Measurements from ENCODE around the gene SGIP1. TPM values are rescaled to one million over a fixed set of nuclear protein-coding genes. Genes with fewer than 3 reads are reported as not detected.
"Not testable (repeated sequence)": the region's sequence is repeated elsewhere in the genome, so short reads cannot be mapped to it uniquely, and the experiment has no call there.

The SGIP1 gene
- total RNA-seq, 2 donors from 2014 or later: 3.1 TPM; not detected in 1

- Histone ChIP-seq H3K27me3 (no peaks in the 10 kb centered on the region), H3K9me3 (no peaks in the 10 kb centered on the region), H3K4me3 (no peak overlapping the region), H3K27ac (no peak overlapping the region), H3K4me1 (no peaks in the 10 kb centered on the region), H3K36me3 (replicated peaks in 1 of 2; ENCODE audit: insufficient read depth in 1 of 2, low read depth in 2 of 2) (no peaks in the 10 kb centered on the region)
- ATAC-seq (no peak), DNase-seq (no peak)
- 0 to 55% methylated on average over 1 of the region's 1 CpG for WGBS, 2 donors
- intact Hi-C loops (cut with DNase I): no loop called here
- TF ChIP-seq, protein P1, sequence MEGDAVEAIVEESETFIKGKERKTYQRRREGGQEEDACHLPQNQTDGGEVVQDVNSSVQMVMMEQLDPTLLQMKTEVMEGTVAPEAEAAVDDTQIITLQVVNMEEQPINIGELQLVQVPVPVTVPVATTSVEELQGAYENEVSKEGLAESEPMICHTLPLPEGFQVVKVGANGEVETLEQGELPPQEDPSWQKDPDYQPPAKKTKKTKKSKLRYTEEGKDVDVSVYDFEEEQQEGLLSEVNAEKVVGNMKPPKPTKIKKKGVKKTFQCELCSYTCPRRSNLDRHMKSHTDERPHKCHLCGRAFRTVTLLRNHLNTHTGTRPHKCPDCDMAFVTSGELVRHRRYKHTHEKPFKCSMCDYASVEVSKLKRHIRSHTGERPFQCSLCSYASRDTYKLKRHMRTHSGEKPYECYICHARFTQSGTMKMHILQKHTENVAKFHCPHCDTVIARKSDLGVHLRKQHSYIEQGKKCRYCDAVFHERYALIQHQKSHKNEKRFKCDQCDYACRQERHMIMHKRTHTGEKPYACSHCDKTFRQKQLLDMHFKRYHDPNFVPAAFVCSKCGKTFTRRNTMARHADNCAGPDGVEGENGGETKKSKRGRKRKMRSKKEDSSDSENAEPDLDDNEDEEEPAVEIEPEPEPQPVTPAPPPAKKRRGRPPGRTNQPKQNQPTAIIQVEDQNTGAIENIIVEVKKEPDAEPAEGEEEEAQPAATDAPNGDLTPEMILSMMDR (IDR thresholded peaks at IDR 0.05): no peak
- no peak for TF ChIP-seq POLR2A (IDR thresholded peaks at IDR 0.05)
These were observed 198.6 kb downstream of the SGIP1 start for GRCh38 chr1:66732407-66733166.

GRCh38 chr1:66733348-66734017, 199.5 kb downstream of the SGIP1 start:
- 43 to 49% methylated on average over 7 of the region's 7 CpGs for WGBS, 2 donors
- intact Hi-C loops (cut with DNase I): no loop called here

DNA sequence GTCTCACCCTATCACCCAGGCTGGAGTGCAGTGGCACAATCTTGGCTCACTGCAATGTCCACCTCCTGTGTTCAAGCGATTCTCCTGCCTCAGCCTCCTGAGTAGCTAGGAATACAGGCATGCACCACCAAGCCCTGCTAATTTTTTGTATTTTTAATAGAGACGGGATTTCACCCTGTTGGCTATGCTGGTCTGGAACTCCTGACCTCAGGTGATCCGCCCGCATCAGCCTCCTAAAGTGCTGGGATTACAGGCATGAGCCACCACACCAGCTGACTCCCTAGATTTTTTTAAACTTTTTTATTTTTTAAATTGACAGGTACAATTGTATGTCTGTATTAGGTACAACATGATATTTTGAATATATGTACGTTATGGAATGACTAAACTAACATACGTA, 200.6 kb downstream of the SGIP1 start:
- WGBS, 2 donors: 55 to 61% methylated on average over 6 of the region's 6 CpGs
- H3K9me3 ChIP-seq; ATAC-seq; DNase-seq; H3K4me3 ChIP-seq; H3K27me3 ChIP-seq; H3K4me1 ChIP-seq; intact Hi-C loops (cut with DNase I); H3K36me3 ChIP-seq (replicated peaks in 1 of 2; ENCODE audit: insufficient read depth in 1 of 2, low read depth in 2 of 2); H3K27ac ChIP-seq: not testable (repeated sequence)

More at GRCh38 chr1:66733348-66734017, 199.5 kb downstream of the SGIP1 start:
- H3K27me3 ChIP-seq: no peaks in the 10 kb centered on the region
- no peaks in the 10 kb centered on the region for H3K9me3 ChIP-seq
- DNase-seq: no peak
- H3K4me1 ChIP-seq: no peaks in the 10 kb centered on the region
- TF ChIP-seq POLR2A (IDR thresholded peaks at IDR 0.05): no peak
- TF ChIP-seq, protein P1 (IDR thresholded peaks at IDR 0.05): no peak
- no peak for ATAC-seq
- H3K4me3 ChIP-seq: no peak overlapping the region
- no peaks in the 10 kb centered on the region for H3K36me3 ChIP-seq (replicated peaks in 1 of 2; ENCODE audit: insufficient read depth in 1 of 2, low read depth in 2 of 2)
- no peak overlapping the region for H3K27ac ChIP-seq

- no peak for ATAC-seq
- no peak overlapping the region for H3K4me3 ChIP-seq
- H3K27me3 ChIP-seq: no peaks in the 10 kb centered on the region
- no peak overlapping the region for H3K27ac ChIP-seq
- no peaks in the 10 kb centered on the region for H3K36me3 ChIP-seq (replicated peaks in 1 of 2; ENCODE audit: insufficient read depth in 1 of 2, low read depth in 2 of 2)
- WGBS, 2 donors: 54 to 67% methylated on average over 2 of the region's 2 CpGs
- intact Hi-C loops (cut with DNase I): no loop called here
- no peaks in the 10 kb centered on the region for H3K4me1 ChIP-seq
- DNase-seq: no peak
- H3K9me3 ChIP-seq: no peaks in the 10 kb centered on the region
- TF ChIP-seq, protein P1 (IDR thresholded peaks at IDR 0.05): no peak
- no peak for TF ChIP-seq POLR2A (IDR thresholded peaks at IDR 0.05)
These were observed 203.9 kb downstream of the SGIP1 start for GRCh38 chr1:66737836-66738235.

DNA sequence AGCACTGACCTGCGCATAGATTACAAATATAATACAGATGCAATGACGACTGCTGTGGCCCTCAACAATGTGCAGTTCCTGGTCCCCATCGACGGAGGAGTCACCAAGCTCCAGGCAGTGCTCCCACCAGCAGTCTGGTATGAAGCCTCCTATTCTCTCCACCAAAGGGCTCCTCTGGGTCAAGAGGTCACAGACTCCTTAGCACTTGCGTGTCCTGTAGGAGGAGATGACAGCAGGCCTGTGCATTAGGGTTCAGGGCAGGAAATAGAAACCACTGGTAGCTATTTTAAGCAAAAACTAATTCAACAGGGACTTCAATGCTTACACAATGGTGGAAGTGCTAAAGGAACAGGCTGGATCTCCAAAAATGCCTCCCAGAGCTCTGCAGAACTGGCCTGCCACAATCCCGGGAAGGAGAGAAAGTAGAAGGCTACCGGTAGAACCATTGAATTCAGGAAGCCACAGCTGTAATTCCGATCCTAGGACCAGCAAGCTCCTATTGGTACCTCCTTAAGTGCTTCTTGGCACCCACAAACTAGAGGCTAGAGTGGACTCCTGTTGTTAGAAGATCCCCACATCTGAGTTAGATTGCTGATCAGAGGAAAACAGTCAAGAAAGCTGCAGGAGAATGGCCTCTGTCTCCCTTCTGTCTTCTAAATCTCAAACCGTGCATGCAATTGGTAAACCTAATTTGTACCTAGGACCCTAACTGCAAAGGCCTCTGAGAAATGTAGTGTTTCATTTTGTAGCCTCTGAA, 205.6 kb downstream of the SGIP1 start:
- Histone ChIP-seq H3K27me3 (no peaks in the 10 kb centered on the region), H3K36me3 (replicated peaks in 1 of 2; ENCODE audit: insufficient read depth in 1 of 2, low read depth in 2 of 2) (no peaks in the 10 kb centered on the region), H3K4me1 (no peaks in the 10 kb centered on the region), H3K4me3 (no peak overlapping the region), H3K9me3 (no peaks in the 10 kb centered on the region), H3K27ac (no peak overlapping the region)
- DNase-seq (no peak), ATAC-seq (no peak)
- no peak for TF ChIP-seq POLR2A (IDR thresholded peaks at IDR 0.05)
- TF ChIP-seq, protein P1 (IDR thresholded peaks at IDR 0.05): no peak
- 71 to 82% methylated on average over 9 of the region's 9 CpGs for WGBS, 2 donors
- intact Hi-C loops (cut with DNase I): no loop called here
